ENCODE results near the gene GRAMD4.

Gene GRAMD4

DNA sequence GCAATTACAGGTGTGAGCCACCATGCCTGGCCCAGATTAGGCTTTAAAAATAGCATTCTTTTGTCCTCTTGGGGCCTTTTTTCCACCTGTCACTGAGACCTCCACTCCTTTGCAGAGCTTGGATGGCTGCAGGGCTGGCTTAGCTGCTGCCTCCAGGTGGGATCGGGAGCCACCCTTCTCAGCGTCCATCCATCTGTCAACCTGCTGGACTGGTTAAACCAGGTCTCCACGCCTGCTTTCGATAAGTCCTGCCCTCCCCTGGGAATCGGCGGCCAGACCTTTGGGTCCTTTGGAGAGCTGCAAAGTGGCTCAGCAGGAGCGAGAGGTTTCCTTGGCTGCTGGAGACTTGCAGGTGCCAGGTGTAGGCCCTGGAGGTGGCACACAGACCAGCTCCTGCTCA lies 23.4 kb upstream of the GRAMD4 start:
- DNase-seq (ENCODE audit: low spot score) = no peak

DNA sequence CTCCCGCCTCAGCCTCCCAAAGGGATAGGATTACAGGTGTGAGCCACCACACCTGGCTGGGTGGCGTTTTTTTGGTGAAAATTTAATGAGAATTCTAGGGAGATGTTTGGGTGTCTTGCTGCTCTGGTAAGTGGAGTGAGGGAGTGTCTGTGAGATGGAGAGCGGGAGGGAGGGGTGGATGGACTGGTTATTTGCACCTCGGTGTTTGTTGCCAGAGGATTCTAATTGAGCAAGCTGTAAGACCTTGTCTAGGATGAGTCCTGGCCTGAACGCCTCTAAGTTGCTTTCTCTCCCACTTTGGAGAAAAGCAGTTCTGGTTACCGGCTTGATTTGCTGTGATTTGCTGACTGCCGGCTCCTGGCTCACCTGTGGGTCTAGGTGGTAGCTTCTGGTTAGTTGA lies 22.0 kb upstream of the GRAMD4 start:
- DNase-seq (ENCODE audit: low spot score) = no peak

DNA sequence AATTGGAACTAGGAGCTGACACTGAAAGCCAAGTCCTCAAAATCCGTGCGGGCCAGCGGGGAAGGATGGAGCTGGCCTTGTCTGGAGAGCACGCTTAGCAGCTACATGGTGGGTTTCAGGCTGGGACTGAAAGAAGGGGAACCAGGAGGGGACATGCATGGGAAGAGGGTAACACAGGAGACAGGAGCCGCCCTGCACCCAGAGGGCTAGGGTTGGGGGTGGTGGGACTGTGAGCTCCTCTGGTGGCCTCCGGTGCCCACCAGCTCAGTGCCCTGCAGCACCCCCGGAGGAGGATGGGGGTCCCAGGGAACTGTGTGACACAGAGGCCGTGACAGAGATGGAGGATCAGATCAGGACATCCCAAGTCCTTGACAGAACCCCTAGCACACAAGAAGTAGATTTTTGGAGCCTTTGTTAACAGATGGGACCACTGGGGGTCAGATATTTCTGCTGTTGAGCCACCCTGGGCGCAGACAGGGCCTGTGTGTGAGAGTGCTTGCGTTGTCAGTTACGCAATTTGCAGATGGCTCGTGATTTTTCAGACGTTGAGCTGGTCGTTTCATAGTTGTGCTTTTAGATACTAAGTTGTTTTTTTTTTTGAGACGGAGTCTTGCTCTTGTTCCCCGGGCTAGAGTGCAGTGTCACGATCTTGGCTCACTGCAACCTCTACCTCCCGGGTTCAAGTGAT lies 21.3 kb upstream of the GRAMD4 start:
- DNase-seq (ENCODE audit: low spot score) = no peak

DNA sequence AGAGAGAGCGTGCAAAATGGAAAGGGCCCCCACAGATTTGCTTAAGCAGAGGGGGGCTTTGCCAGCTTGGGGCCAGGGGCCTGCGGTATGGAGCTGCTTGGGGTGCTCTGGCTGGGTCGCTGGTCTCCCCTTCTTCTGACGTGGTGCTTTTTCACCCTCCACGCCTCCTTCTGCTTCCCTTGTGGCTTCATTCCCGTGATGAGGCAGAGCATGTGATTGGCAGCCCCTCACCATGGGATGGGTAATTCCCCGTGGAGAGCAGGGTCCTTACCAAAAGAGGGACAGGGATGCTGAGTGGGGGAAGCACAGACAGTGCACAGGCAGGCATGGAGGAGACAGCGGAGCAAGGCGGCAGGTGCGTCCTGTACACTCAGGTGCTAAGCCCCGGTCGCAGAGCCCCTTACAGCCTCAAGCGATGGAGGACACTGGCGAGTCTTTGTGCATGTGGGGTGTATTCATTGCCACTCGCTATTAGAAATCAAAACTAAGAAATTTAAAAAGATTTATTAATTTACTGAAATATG lies 19.9 kb upstream of the GRAMD4 start:
- no peak for DNase-seq (ENCODE audit: low spot score)

DNA sequence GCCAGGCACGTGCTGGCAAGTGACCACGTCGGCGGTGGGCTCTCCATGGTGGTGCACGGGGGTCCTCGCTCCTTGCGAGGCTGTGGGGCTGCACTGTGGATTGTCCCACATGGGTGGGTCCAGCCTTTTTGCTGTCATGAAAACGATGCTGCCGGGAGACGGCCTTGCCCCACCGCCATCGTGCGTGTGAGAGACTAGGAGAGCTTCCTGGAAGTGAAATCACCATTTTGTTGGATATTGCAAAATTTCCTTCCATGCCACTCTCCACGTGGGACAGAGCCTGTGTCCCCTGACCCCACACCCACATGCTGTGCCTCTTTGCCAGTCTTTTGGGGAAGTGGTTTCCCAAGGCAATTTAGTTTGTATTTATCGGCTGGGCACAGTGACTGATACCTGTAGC lies 18.2 kb upstream of the GRAMD4 start:
- no peak for DNase-seq (ENCODE audit: low spot score)

DNA sequence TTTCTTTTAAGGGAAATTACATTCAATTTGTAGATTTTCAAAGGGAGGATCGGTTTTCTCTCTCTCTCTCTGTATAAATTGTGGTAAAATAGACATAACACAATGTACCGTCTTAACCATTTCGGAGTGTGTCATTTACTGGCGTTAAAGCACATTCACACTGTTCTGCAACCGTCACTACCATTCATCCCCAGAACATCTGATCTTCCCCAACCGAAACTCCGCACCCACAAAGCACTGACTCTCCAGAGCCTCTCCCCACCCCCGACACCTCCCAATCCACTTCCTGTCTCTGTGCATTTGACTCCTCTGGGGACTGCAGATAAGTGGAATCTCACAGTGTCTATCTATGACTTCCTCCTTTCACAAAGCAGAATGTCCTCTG lies 15.9 kb upstream of the GRAMD4 start:
- no peak for DNase-seq (ENCODE audit: low spot score)

DNA sequence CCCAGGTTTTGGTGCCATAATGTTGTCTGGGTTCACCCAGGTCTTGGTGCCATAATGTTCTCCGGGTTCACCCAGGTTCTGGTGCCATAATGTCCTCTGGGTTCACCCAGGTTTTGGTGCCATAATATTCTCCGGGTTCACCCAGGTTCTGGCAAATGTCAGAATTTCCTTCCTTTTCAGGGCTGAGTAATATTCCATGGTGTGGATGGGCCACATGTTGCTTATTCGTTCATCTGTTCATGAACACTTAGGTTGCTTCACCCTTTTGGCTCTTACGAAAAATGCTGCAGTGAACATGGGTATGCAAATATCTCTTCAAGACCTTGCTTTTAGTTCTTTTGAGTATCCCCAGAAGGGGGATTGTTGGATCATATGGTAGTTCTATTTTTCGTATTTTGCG lies 15.1 kb upstream of the GRAMD4 start:
- DNase-seq (ENCODE audit: low spot score) = no peak

DNA sequence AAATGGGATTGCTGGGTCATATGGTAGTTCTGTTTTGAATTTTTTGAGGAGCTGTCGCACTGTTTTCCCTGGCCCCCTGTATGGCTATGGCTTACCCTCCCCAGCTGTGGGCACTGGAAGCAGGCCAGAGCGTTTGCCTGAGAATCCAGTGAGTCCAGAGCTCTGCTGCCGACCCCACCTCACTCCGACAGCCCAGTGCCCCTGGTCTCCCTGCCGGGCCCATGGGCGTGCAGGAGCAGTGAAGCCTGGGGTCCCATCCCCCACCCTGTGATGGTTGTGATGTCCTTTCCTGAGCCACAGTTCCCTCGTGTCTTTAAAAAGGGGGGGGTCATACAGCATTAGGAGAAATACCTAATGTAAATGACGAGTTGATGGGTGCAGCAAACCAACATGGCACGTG lies 13.3 kb upstream of the GRAMD4 start:
- DNase-seq (ENCODE audit: low spot score) = no peak

DNA sequence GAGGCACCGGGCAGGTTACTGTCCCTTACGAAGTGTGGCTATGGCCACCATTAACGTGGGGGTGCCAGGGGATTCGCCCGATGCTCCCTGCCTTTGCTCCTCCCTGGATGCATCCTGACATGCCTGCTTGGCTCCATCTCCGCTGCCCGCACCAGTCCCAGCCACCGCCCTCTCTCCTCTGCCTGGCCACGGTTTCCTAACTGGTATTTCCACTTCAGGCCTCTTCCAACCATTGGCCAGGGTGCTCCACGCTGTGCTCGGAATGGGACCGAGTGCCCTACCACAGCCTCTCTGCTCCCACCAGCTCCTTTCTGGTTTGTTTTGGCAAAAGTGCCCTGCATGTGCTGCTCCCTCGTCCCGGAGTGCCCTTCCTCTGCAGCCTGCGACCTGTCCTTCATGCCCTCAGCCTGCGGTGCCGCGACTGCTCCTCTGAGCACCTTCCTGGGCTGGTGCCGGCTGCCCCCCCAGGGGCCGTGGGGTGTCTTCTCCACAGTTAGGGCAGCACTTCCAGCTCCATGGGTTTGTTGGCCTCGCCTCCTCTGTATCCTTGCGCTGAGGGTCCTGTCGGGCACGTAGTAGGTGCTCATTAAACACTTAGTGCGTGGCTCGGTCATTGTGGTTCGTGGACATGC lies 12.6 kb upstream of the GRAMD4 start:
- DNase-seq (ENCODE audit: low spot score) = no peak

DNA sequence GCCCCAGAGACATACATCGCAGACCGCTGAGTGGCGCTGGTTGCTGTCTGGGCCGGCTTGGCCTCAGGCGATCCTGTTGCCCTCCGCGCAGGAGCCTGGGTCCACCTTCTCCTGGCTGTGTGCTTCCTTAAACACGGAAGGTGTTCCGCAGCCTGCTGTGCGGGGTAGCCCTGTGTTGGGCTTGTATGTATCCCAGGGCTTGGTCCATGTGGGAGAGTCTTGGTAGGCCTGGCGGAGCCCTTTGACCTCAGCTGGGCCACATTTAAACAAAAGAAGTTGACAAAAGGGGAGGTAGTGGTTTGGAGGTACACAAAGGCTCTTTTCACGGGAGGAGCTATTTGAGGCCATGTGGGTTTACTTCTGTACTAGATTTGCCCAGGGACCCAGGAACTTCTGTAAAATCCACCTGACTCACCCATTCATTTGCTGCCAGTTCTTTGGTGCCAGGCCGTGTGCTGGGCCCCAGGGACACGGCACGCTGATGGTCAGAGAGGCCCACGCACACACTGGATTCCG lies 11.0 kb upstream of the GRAMD4 start:
- DNase-seq (ENCODE audit: low spot score) = no peak

DNA sequence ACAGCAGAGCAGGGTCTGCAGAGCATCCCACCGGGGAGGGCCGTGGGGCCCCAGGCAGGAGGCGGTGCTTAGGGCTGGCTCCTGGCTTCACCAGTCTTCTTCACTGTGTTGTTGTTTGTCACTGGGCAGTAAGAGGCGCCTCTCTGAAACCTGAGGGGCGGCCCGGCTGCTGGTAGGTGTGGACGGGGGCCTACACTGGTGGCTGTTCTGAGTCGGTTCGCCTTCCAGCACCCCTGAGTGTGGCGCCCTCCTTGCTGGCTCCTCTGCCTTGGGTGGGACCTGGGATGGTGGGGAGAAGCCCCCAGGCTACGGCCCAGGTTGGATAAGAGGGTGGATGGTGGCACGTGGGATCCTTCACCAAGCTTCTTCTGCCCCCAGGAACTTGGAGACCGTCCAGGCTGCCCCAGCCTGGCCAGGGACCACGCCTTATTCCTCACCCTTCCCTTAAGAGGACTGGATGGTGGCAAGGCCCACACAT lies 10.4 kb upstream of the GRAMD4 start:
- no peak for DNase-seq (ENCODE audit: low spot score)

DNA sequence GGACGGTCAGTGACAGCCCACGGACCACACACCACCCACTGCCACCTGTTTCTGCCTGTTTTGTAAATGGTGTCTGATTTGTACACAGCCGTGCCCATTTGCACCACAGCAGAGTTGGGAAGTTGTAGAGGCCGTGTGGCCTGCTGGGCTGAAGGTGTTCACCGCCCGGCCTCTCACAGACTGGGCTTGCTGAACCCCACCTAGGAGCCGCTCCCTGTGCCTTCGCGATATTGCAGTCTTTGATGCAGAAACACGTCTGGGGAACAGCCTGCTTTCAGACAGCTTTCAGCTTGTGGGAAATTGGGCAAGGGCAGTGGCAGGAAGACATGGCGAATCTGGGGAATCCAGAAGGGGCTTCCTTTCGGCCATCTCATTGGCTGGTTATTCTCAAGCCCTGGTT lies 9.8 kb upstream of the GRAMD4 start:
- no peak for DNase-seq (ENCODE audit: low spot score)

DNA sequence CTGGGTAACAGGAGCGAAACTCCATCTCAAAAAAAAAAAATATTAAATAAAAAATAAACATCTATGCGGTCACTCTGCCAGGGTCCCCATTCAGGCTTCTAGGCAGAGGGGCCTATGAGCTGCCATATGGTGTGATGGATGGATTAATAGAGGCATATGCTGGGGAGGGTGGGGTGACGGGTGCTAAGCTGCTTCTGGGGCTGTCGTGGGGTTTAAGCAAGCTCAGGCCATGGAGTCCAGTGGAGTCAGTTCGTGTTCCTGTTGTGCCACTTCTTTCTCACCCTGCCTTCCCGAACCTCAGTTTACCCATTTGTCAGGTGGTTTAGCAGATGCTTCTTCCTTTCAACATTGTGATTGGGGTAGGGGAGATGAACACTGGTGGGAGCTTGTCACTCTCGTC lies 9.0 kb upstream of the GRAMD4 start:
- no peak for DNase-seq (ENCODE audit: low spot score)

DNA sequence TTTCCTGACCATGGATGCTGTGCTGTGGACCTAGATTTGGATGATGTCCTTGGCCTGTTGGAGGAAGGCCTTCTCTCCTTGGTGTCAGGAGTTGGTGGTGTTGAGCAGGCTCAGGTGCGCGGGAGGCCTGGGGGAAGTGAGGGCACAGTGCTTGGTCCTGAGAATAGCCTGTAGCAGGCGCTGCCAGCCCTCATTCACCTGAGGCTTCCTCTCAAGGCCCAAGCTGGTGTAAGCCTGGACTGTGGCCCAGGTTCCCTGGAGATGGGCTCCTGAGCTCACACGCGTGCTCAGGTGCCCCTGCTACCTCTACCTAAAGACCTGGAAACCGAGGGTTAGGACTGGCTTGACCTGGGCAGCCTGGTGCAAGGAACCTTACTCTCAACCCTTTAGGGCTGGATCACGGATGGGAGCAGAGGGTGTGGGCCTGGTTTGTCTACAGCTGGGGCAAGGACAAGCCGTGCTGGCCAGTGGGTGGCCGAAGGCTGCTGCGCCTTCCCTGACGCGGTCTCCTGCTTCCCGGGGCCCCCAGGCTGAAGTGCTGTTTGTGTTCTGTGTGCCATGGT lies 7.8 kb upstream of the GRAMD4 start:
- no peak for DNase-seq (ENCODE audit: low spot score)

DNA sequence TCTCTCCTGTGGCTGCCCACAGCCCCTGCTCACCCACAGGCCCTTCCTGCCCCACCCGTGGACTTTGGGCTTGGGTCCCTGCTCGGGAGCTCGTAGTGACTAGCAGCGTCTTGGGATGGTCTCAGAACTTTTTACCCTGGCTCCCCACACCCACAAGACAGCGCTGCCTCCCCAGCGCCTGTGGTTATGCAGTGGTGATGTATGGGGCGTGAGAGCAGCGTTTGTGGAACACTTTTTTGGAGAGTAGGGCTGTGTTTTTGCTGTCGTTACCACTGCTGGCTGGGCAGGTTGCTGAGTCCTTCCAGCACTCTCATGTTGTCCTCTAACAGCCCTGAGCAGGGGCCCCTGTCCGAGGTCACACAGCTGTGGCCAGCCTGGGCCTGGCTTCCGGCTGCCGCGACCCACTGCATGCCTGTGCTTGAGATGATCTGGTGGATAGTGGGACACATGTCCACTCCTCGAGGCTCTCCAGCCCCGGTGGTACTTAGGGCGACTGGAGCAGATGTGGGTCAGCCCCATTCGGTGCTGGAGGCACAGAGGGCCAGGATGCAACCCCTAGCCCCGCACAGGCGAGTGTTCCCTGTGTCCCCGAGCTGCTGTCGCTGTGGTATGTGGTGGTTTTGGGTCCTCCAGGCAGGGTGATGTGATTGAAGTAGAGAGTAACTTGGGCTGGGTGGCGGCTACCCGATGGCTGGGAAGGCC lies 7.1 kb upstream of the GRAMD4 start:
- no peak for DNase-seq (ENCODE audit: low spot score)

DNA sequence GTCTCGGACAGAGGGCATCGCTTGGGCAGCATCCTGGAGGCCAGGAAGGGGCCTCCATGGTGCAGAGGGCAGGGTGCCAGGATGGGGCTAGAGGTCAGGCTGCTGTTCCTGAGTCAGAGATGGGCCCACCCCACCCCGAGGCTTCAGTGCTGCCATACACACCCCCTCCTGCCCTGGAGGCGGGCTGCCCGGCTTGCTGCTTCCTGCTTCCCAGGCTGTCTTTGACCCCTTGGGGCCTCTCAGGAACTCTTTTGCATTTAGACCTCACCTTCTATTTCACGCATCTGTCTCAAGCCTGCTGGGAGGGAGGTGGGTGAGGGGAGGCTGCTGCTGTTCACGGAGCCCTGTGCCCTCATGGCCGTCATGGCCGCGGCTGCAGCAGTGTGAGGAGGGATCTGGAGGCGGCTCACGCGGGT lies 6.6 kb upstream of the GRAMD4 start:
- no peak for DNase-seq (ENCODE audit: low spot score)

DNA sequence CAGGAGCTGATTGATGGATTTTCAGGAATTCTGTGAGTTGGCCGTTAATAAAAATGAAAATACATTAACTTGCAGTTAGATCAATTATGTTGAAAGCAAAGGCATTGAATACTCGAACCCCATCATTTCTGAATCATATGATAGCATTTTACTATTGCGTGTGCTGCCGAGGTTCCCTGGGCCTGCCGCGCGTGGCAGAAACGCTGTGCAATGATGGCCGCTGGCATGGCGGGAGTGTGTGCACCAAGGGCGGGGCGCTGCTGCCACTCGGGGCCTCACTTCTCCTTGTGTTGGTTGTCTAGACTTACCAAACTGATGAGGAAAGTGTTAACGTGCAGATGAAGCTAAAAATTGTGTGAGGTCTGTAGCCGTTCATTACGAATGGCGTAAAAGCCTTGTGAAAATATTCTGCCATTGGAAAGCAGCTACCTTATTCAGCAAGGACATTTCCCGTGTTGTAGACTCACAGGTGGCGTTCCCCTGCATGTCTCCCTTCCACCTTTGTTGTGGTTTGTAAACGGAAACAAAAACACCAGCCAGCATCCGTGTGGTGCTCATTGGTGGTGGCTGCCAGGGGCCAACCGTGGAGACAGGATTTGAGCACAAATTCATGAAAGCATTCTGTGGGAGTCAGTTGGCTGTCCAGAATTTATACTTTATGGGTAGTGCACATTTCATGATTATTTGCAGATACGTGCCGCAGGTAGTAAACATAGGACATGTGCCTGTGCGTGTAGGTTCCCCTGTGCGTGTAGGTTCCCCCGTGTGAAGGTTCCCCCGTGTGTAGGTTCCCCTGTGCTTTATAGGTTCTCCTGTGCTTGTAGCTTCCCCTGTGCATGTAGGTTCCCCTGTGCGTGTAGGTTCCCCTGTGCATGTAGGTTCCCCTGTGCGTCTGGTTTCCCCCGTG lies 5.9 kb upstream of the GRAMD4 start:
- no peak for DNase-seq (ENCODE audit: low spot score)

DNA sequence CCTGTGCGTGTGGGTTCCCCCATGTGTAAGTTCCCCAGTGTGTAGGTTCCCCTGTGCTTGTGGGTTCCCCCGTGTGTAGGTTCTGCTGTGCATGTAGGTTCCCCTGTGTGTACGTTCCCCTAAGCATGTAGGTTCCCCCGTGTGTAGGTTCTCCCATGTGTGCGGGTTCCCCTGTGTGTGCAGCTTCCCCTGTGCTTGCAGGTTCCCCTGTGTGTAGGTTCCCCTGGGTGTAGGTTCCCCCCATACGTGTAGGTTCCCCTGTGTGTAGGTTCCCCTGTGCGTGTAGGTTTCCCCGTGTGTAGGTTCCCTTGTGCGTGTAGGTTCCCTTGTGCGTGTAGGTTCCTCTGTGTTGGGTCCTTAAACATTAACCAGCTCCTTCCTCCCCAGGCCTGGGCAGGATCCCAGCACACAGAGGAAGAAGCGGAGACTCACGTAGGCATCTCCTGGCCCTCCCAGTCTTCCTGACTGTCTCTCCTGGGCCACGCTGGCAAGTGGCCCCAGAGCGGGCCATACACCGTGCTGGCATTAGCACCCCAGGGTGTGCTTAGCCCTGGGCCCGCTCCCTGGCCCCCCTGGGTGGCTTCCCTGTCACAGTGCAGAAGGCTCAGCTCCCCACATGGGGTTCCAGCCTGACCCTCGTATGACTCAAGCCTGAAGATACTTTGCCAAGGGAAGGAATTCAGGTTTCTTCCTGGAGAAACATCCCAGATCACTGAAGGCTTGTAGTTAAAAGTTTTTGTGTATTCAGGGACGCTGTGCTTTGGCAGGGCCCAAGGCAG lies 2.8 kb upstream of the GRAMD4 start:
- DNase-seq (ENCODE audit: low spot score) = no peak

DNA sequence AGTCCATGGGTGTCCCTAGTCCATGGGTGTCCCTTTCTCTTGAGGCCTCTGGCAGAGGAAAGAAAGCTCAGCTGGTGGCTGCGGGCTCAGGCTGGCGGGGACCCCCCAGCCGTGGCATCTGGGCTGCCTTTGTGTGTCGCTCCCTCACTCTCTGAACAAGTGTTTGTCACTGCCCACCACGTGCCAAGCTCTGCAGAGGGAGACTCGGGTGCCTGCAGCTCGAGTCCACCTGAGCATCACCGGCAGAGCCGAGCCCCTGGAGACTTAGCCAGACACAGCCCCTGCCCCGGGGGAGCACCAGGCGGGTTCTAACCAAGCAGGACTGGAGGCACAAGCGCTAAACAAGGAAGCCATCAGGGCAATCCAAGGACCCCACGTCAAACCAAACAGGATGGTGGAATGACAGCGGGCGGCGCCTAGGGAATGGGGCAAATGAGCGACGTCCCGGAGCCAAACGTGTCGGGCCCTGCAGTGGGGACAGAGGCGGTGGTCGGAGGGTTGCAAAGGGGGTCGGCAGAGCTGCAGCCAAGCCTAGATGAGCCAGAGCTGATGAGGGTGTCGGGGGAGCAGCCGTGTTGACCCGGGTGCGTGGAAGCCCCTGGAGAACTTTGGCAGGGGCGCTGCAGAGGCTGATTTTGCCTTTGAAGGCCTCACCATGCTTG lies 2.1 kb upstream of the GRAMD4 start:
- no peak for DNase-seq (ENCODE audit: low spot score)

DNA sequence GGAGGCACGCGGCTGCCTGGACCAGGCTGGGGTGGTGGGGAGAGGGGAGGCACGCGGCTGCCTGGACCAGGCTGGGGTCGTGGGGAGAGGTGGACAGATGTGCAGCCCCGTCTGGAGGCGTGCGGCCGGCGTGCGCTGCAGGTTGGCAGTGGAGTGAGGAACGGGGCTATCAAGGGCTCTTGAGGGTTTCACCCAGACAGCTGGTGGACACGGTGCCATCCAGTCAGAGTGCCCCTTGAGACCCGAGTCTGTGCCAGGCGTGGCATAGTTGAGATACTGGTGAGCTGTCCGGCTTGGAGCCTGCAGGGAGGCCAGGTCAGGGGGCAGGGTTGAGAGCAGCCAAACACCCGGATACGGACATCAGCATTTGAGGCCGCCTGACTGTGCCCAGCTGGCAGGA lies 1.5 kb upstream of the GRAMD4 start:
- DNase-seq (ENCODE audit: low spot score) = no peak
